CD4-positive, alpha-beta T cell treated with Interleukin-17A for 4 hours (primary cell): ENCODE data around the gene TMEM161B.
"Not testable (repeated sequence)": the region's sequence is repeated elsewhere in the genome, so short reads cannot be mapped to it uniquely, and the experiment has no call there.

Experiments used
- DNase-seq: peaks from one replicate; pipeline ENCODE4 v3.0.0-alpha.2; 2020; ENCODE audit warnings: mixed read lengths

The TMEM161B gene

DNA sequence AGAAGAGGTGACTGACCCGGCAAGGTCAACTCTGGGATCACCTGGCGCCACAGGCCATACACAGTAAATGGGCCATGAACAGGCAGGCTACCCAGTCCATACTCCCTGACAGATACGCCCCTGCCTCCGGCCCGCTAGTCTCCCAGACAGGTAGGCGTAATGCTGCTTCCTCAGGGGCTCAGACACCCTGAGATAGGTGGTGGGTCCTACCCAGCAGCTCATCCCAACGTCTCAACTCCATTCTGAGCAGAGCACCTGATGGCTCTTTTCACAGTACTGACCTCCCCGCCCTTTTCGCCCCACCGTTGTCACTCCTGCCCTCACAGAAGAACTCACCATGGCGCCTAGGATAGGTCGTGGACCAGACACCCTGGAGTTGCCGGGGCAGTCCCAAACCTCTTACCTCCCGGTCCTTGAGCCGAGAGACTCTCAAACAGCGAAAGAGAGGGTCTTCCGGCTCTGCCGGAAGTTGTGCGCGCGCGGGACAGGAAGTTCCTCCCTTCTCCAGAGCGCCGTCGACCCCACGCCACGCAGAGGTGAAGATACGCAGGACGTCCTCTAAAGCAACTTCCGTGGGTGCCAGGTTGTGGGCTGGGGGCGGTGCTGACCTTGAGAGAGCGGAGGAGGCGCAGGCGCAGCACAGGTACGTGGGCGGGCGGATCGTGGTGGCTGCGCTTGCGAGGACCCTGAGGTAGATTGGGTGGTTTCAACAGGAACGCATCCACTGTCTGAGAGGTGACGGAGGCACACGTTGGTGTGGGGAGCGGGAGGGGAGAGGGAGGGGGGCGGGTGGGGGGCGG lies at the start of gene TMEM161B:
Gene TMEM161B (minus strand): TSS at position 461 of the 800 bp plus-strand sequence. CDS start 122 bp downstream, at position 339.
- peak; percentile 96 for DNase-seq

DNA sequence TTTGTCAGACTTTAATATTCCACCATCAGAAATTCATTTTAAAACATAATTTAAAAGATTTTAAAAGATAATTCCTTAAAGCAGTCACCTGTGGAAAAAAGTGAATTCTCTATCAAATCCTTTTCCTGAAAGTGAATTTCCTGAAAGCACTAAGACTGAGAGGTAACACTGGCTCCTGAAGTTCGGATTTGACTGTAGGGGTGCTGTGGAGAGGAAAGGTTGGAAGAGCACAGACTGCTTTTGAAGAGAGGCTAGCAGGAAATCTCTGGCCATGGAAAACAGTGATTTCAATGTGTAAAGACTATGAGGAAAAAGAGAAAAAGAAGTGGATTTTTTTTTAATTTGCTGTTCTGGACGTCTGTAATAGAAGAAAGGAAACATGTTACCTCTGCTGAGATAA lies 35.7 kb upstream of the TMEM161B start:
- no peak for DNase-seq

DNA sequence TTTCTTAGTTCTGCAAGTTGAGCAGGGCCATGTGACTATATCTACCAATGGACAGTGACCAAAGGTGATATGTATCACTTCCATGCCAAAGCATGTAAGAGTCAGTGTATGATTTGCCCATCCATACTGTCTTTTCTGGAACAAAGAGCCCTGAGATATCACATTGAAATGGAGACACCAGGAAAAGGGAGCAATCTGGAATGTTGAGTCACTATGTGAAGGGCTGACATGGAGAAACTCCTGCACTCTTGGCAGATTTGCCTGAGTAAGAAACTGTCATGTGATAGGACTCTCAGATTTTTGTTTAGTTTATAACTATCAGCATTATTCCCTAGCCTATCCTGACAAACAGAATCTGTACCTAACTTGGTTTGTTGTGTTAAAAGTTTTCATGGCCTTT lies 29.8 kb upstream of the TMEM161B start:
- DNase-seq, result no peak

DNA sequence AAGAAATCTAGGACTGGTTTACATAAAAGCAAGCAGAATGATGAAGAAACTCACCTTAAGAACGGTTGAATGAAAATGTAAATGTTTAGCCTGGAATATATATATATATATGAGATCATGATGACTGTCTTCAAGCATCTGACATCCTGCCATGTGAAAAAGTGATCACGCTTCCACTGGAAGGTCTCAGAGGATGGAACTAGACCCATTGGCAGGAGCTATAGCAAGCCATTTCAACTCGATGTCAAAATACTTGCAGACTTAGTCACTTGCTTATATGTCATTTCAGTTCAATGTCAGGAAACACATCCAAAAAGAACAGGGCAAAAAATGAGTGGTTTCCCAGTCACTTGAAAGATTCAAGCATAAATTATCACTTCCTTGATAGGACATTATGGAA lies 22.2 kb upstream of the TMEM161B start:
- no peak for DNase-seq

DNA sequence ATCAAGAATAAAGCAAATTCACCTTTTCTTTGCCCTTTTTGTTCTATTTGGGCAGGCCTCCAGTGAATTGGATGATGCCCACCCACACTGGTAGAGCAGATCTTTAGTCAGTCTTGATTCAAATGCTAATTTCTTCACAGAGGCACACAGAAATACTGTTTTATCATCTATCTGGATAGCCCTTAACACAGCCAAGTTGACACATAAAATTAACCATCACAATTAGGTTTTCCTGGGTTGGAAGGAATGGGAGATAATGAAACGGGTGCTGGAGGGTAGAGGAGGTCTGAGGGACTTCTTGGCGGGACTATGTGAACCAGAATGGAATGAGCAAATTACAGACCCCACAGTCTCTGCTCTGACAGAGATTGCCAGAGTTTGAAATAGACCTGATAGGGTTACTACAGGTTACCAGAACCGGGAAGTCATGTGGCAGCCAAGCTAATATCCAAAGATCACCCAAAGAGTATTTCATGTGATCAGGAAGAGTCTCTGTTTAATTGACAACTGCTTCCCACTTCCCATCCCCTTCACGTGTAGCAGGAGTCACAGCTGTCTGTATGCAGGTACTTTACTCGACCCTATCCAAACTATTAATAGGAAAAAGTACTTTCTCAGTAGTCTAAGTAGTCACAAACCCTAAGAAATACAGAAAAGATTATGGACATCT lies 20.0 kb upstream of the TMEM161B start:
- no peak for DNase-seq

DNA sequence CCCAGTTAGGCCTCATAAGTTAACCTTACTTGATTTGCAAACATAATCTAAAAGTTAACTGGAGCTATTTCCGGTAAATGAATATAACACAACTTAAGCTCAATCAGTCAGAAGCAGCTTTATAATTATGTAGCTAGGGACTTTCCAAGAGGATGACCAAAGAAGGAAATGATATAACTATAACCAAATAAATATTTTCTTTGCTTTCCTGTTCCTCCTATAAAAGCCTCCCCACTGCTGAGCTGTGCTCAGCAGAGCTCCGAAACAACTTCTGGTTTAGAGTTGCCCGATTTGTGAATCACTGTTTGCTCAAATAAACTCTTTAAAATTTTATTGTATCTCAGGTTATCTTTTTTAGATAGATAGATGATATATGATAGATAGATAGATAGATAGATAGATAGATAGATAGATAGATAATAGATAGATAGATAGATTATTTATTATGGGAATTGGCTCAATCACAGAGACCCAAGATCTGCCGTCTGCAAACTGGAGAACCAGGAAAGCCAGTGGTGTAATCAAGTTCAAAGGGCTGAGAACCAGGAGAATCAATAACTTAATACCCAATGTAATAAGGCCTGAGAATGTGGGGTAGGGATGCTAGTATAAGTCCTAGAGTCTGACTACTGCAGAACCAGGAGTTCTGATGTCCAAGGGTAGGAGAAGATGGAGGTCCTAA lies 19.3 kb upstream of the TMEM161B start:
- no peak for DNase-seq

DNA sequence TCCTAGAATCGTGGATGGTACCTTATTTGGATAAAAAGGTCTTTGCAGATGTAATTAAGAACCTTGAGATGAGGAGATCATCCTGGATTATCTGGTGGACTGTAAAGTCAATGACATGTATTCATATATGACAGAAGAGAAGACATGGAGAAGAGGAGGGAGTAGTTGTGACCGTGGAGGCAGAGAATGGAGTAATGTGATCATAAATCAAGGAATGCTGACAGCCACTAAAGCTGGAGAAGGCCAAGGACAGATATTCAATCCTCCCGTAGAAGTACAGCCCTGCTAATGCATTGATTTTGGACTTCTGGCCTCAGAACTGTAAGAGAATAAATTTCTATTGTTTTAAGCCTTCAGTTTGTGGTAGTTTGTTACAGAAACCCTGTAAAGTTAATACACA lies 18.7 kb upstream of the TMEM161B start:
- DNase-seq, result no peak

DNA sequence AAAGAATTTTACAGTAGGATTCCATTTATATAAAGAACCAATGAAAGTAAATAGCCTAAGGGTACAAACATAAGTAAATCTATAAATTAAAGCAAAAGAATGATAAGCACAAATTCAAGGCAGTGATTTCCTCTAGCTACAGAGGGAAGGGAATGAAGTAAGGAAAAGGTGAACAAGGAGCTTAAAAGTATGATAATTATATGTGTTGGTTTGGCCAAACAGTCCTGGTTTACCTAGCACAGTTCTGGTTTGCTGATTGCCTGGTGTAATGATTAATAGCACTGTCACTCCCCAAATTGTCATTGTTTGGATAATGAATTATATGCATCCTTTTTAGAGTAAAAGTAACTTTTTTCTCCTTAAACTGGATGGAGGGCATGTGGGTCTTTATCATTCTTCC lies 15.0 kb upstream of the TMEM161B start:
- DNase-seq, result no peak

DNA sequence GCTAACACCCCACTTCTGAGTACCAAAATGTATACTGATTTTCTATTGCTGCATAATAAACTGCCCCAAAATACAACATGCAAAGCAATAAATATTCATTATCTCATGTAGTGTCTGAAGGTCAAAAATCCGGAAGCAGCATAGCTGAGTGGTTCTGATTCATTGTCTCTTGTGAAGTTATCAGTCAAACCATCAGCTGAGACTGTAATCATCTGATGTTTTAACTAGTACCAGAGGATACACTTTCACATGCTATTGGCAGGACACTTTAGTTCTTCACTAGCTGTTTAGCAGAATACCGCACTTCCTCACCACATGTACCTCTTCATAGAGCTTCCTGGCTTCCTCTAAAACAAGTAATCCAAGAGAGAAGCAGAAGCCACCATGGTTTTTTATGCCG lies 12.7 kb upstream of the TMEM161B start:
- DNase-seq, result no peak

DNA sequence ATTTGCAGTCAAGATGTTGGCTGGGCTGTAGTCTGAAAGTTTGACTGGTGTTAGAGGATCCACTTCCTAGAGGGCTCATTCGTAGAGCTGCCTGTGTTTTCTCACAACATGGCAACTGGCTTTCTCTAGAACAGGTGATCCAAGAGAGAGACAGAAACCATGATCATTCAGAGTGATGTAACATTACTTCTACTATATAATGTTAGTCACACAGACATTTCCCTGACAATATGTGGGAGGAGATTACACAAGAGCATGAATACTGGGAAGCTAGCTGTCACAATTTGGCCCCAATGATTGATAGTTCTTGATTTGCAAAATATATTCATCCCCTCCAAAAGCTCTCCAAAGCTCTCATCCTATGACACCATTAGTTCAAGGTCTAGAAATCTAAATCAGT lies 10.9 kb upstream of the TMEM161B start:
- no peak for DNase-seq

DNA sequence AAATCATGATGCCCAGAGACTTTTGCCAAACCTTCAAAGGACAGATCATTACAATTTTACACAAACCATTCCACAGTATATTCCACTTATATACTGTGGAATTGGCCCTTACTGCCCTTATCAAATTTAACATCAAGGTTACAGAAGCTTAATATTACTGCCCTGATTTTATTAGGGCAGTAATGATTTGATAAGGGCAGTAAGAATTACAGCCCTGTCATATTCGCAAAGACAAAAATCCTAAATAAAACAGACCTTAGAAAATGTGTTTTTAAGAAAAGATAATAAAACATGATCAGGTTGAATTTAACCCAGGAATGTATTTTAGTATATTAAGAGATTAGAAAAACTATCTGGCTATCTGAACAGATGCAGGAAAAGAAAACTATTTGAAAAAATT lies 7.7 kb upstream of the TMEM161B start:
- DNase-seq, result no peak

DNA sequence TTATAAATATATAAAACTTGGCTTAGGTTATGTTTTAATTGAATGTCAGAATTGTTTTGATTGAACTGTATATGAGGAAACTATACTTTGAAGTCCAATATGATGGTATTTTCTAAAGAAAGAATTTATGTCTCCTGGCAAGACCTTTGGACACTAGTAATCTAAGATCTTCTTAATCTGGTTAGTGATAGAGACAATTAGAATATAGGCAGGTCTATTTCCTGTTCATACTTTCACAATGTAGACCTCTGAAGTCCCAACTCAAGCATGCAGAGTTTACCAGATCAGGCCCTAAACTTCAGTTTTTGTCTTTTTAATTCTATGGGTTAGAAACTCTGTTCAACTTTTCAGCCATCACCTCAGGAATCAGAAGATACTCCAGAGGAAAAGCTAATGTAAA lies 6.9 kb upstream of the TMEM161B start:
- DNase-seq, result no peak

DNA sequence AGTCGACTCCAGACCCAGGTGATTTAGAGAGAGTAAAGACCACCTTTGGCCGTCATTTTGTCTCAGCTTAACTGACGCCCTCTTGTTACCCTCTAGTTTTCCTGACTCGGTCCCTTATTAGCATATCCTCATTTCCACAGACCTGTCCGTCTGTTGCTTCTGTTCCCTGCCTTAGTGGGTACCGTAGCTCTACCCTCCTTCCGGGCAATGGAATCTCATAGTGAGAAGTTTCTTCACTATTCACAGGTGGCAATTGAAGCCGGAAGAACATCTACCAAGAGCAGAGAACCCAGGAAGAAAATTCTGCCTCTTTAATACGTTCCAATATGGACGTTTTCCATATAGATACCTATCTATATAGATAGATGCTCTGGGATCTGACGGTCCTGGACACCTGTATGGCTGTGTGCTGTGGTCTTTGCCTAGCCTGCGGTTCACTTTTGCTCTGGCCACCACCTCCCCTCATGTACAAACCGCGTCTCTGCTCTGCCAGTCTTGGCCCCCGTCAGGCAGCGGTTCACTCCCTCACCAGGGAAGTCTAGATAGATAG lies 652 bp upstream of the TMEM161B start:
- peak; percentile 33 for DNase-seq

DNA sequence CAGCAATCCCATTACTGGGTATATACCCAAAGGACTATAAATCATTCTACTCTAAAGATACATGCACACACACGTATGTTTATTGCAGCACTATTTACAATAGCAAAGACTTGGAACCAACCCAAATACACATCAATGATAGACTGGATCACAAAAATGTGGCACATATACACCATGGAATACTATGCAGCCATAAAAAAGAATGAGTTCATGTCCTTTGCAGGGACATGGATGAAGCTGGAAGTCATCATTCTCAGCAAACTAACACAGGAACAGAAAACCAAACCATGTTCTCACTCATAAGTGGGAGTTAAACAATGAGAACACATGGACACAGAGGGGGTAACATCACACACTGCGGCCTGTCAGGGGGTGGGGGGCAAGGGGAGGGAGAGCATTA lies 4.1 kb downstream of the TMEM161B start:
- not testable (repeated sequence) for DNase-seq

DNA sequence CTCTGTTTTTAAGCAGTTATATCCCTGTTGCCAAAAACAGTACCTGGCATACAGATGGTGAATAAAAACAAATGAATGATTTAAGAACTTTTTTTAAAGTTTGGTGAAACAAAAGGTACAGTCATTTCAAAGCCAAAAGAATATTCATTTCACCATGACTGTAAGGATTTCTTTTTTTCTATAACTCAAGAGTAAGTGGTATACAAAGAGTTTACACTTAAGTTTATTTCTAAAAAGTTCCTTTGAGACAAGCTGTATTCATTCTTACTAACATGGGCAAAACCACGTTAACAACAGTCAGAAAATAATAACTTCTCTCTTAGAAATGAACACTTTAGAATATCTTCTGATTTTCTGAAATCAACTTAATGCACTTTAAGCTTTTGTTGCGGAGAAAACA lies 5.3 kb downstream of the TMEM161B start:
- DNase-seq, result no peak

DNA sequence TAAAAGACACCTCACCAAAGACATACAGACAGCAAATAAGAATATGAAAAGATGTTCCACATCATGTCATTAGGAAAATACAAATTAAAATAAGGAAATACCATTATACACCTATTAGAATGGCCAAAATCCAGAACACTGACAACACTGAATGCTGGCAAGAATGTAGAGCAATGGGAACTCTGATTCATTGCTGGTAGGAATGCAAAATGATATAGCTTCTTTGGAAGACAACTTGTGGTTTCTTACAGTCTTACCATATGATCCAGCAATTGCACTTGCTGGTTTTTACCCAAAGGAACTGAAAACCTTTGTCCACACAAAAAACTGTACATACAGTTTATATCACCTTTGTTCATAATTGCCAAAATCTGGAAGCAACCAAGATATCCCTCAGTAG lies 6.5 kb downstream of the TMEM161B start:
- no peak for DNase-seq

DNA sequence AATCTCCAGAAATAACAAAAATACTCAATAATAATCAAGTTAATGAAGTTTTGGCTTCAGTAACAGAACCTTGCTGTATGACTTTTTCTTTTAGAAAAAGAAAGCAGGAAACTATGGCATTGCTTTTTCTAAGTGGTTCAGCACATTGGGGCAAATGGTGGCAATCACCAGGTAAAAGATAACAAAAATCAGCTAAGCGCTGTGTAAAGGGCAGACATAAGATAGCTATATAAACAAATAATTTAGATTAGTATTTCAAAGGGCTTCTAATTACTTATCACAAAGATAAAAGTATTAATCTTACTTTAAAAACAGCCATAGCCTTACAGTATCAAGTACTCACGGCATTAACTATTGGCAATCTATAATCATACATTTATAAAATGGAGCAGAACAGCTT lies 10.0 kb downstream of the TMEM161B start:
- no peak for DNase-seq

DNA sequence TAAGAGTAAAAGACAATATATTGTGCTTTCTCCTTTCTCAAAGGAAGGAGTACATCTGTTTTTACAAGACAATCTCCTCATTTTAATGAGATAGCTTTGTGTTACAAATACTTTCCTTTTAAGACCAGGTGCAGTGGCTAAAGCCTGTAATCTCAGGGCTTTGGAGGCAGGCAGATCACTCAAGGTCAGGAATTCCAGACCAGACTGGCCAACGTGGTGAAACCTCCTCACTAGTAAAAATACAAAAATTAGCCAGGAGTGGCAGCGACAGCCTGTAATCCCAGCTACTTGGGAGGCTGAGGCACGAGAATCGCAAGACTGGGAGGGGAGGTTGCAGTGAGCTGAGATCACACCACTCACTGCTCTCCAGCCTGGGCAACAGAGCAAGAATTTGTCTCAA lies 11.8 kb downstream of the TMEM161B start:
- DNase-seq, result no peak

DNA sequence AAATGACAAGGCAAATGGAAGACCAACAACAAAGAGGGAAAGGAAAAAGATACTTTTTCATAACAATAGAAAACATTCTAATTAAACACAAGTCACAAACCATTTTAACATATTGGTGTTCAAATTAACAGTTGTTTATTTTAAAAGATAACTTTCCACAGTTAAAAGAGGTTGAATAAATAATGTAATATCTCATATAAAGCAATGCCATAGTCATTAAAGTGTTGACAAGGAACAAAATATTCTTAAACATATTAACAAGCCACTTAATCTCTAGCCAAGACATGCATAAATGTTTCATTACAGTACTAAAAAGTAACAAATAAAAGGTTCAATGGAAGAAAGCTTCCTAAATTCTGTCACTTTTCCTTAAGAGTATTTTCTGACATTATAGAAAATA lies 12.6 kb downstream of the TMEM161B start:
- no peak for DNase-seq

DNA sequence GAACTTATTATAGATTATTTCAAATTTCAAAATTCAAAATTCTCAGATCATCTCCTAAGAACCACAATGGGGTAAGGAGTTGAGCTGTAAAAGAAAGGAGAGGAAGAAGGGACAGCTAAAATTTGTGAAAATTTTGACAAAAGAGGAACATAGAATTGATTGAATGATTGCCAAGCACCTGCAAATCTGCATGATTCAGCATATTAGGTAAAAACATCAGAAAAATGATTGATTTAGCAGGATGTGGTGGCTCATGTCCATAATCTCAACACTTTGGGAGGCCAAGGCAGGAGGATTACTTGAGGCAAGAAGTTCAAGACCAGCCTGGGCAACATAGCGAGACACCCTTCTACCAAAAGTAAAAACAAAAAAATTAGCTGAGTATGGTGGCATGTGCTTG lies 14.3 kb downstream of the TMEM161B start:
- DNase-seq, result no peak

DNA sequence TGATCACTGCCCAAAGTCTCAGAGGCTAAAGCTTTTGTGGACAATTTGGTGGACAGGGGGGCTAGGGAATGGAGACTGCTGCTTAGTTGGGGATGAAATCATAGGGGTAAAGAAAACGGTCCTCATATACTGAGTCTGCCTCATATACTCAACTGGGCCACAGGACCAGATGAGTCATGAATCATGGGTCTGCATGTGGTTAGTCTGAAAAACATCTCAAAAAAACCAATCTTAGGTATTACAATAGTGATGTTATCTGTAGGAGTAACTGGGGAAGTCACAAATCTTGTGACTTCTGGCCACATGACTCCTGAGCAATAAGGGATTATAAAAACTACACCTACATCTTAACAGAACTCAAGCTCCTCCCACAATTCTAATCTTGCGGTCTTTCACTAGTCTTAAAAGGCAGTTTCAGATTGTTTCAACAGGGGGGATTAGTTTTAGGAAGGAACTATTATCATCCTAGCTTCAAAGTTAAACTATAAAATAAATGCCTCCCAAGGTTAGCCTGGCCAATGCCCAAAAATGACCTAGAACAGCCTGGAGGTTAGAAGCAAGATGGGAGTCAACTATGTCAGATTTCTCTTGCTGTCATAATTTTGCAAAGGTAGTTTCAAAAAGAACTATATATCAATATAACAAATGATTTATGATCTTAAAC lies 17.5 kb downstream of the TMEM161B start:
- peak; percentile 7 for DNase-seq

DNA sequence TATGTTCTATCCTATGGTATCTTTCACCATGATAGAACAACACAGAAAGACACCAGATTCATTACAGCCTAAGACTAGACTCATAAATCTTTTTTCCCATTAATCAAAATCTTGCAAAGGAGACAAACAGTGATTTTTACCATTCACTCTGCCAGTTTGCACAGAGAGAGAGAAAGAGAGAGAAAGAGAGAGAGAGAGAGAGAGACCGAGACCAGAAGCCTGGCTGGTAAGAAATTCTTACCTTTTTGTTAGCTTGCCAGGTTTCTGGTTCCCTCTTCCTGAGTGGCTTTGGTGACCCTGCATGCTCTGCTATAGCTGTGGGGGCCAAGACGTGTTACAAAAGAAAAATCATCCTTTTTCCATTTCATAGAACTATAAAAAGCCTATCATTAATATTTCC lies 18.6 kb downstream of the TMEM161B start:
- DNase-seq, result no peak
